Activated CD8-positive, alpha-beta T cell treated with anti-CD3 and anti-CD28 coated beads, Interleukin-2, amount 10 ng/mL, durations not matched to agents 7 days and 5 days (primary cell): ENCODE data around the gene SOX15. TPM values are rescaled to one million over a fixed set of nuclear protein-coding genes. Genes with fewer than 3 reads are reported as not detected.

Experiments used
- ATAC-seq: fragments of 150-1000 bp; cut with Tn5 transposase; one replicate; pipeline ENCODE4 v1.10.0; 2021; ENCODE audit warnings: moderate library complexity
- CTCF ChIA-PET: fragments of 350-600 bp; sonication (Branson Sonifier 250); formaldehyde crosslinking; loops from one replicate; lab custom pipeline; 2021; ENCODE audit warnings: antibody characterized with exemption; lab: Charles Lee
- POLR2A ChIA-PET: fragments of 350-600 bp; sonication (Branson Sonifier 250); formaldehyde crosslinking; loops from one replicate; lab custom pipeline; 2021; ENCODE audit warnings: antibody characterized with exemption; lab: Charles Lee
- DNase-seq: peaks from one replicate; pipeline ENCODE4 v3.0.0-alpha.2; 2020
- H3K27ac Mint-ChIP-seq: one replicate; pipeline ENCODE4 v1.8.0; 2021; ENCODE audit warnings: mild to moderate bottlenecking, mixed read lengths
- H3K27me3 Mint-ChIP-seq: one replicate; pipeline ENCODE4 v1.8.0; 2021; ENCODE audit warnings: low read depth, mixed read lengths
- H3K36me3 Mint-ChIP-seq: one replicate; pipeline ENCODE4 v1.8.0; 2021; ENCODE audit warnings: low read depth, mixed read lengths
- H3K4me1 Mint-ChIP-seq: one replicate; pipeline ENCODE4 v1.8.0; 2021; ENCODE audit warnings: low read depth, mixed read lengths
- H3K4me3 Mint-ChIP-seq: one replicate; pipeline ENCODE4 v1.8.0; 2021; ENCODE audit warnings: mild to moderate bottlenecking, mixed read lengths
- H3K9me3 Mint-ChIP-seq: one replicate; pipeline ENCODE4 v1.8.0; 2022; ENCODE audit warnings: mixed read lengths; ENCODE audit not compliant: insufficient read depth
- total RNA-seq, 2 experiments: library from RNA; stranded (reverse); gene quantifications; one replicate each; pipeline ENCODE4 v1.2.3, GENCODE V29; 2021

The SOX15 gene
- total RNA-seq, 2 experiments from 2014 or later = 0.29 to 0.34 TPM

DNA sequence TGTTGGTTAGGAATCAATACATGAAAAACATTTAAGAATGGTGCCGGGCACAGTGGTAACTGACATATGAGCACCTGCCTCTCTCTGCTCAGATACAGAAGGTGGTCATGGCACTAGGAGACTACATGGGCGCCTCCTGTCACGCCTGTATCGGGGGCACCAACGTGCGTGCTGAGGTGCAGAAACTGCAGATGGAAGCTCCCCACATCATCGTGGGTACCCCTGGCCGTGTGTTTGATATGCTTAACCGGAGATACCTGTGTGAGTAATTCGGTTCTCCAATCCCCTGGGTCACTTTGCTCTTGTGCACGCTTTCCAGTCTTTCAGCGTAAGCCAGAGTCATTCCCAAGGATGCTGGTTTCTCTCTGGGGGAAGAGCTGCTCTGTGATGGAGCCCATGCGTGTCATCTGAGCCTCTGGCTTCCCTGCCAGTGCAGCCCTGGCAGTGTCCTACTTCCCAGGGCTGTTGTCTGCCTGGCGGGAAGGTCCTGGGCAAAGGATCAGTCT is 13.4 kb downstream of the SOX15 start:
- peak overlapping the region; percentile 93 for H3K4me3 Mint-ChIP-seq
- ChIA-PET CTCF (interaction anchor here (0.9 to 7.6 kb wide), 5 partner anchors 13 to 531 kb away, joined by 3 to 43 read pairs (median 12); partner anchors contain the start of genes SENP3, SOX15, TP53 and WRAP53), POLR2A (interaction anchor here (1.0 to 7.4 kb wide), 5 partner anchors 6 to 111 kb away, joined by 3 to 105 read pairs (median 9); partner anchors contain the start of genes CD68, MPDU1, TP53 and WRAP53)
- H3K27me3 Mint-ChIP-seq = no peaks in the 10 kb centered on the region
- ATAC-seq = no peak
- no peak for DNase-seq
- peak overlapping the region; percentile 100 for H3K27ac Mint-ChIP-seq
- peaks cover 88% of the 10 kb centered on the region for H3K36me3 Mint-ChIP-seq
- H3K9me3 Mint-ChIP-seq = no peaks in the 10 kb centered on the region
- H3K4me1 Mint-ChIP-seq = peaks cover 82% of the 10 kb centered on the region

DNA sequence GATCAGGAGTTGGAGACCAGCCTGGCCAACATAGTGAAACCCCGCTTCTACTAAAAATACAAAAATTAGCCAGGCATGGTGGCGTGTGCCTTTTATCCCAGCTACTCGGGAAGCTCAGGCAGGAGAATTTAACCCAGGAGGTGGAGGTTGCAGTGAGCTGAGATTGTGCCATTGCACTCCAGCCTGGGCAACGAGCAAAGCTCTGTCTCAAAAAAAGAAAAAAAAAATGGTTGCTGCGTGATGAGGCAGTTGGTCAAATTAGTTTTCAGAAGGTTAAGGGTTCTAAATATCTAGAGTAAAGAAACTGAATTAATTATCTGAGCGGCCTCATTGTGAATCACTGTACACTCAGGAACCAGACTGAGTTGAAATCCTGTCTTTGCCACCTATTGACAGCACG is 13.9 kb downstream of the SOX15 start:
- Mint-ChIP-seq H3K36me3 (peaks cover 87% of the 10 kb centered on the region), H3K4me3 (peak overlapping the region; percentile 93), H3K27ac (peak overlapping the region; percentile 100), H3K9me3 (no peaks in the 10 kb centered on the region), H3K4me1 (peaks cover 82% of the 10 kb centered on the region), H3K27me3 (no peaks in the 10 kb centered on the region)
- ATAC-seq = no peak
- POLR2A ChIA-PET = interaction anchor here (0.6 to 7.4 kb wide), 7 partner anchors 7 to 240 kb away, joined by 3 to 105 read pairs (median 3); partner anchors contain the start of genes ACAP1, CD68, MPDU1 and TP53
- CTCF ChIA-PET = interaction anchor here (0.8 to 7.6 kb wide), 6 partner anchors 11 to 530 kb away, joined by 3 to 43 read pairs (median 8); partner anchors contain the start of genes SENP3, SOX15, TP53 and WRAP53
- DNase-seq = no peak

DNA sequence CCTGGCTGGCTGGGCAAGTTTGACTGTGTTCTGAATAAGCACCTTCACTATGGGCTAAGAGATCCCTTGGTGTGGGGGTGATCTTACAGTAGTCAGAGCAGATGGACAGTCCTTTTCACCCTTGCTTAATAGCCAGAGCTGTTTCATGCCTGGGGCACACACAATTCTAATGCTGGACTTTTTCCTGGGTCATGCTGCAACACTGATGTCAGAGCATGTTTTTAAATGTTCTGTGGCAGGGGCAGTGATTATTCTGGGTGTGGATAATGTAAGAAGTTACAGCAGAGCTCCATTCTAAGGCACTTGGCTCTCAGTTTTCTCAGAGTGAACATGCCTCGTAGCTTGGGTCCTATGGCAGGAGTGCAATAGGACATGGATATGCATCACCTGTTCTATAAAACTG is 14.4 kb downstream of the SOX15 start:
- ATAC-seq = no peak
- Mint-ChIP-seq H3K27me3 (no peaks in the 10 kb centered on the region), H3K27ac (peak overlapping the region; percentile 100), H3K4me1 (peaks cover 82% of the 10 kb centered on the region), H3K36me3 (peaks cover 87% of the 10 kb centered on the region), H3K4me3 (peak overlapping the region; percentile 93), H3K9me3 (no peaks in the 10 kb centered on the region)
- ChIA-PET CTCF (interaction anchor here (0.8 to 7.6 kb wide), 6 partner anchors 12 to 530 kb away, joined by 3 to 43 read pairs (median 8); partner anchors contain the start of genes SENP3, SOX15, TP53 and WRAP53), POLR2A (interaction anchor here (0.6 to 7.4 kb wide), 7 partner anchors 7 to 239 kb away, joined by 3 to 105 read pairs (median 3); partner anchors contain the start of genes ACAP1, CD68, MPDU1 and TP53)
- no peak for DNase-seq

DNA sequence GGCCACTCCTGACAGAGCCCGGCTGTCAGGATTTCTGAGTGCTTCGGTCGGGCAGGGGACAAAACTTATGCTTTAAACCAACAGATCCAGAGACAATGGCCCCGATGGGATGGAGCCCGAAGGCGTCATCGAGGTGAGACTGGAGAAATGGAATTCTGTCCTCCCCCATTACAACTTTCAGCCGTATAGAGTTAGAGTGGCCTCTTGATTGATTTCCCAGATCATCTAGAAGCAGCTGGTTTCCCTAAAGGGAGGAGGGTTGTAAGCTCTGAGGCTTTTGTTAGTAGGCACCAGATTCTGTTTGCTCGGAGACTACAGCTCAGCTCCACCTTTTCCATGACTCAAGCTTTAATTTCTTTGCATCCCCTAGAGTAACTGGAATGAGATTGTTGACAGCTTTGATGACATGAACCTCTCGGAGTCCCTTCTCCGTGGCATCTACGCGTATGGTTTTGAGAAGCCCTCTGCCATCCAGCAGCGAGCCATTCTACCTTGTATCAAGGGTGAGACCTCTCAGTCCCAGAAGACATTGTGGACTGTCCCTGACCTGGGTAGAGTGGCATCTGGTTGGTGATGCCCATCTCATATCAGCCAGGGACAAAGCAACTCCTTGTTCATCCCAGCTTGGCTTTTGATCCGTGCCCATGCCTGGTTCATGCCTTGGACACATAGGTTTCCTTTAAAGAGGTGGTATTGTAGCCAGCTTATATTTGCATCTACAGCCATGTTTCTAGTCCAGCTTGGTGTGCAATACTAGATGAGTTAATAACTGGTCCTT is 15.5 kb downstream of the SOX15 start:
- Mint-ChIP-seq H3K4me3 (peak overlapping the region; percentile 93), H3K27me3 (no peaks in the 10 kb centered on the region), H3K27ac (peak overlapping the region; percentile 100), H3K36me3 (peaks cover 87% of the 10 kb centered on the region), H3K9me3 (no peaks in the 10 kb centered on the region), H3K4me1 (peaks cover 78% of the 10 kb centered on the region)
- ChIA-PET CTCF (interaction anchor here (1.1 to 7.6 kb wide), 7 partner anchors 9 to 138 kb away, joined by 4 to 43 read pairs (median 10); partner anchors contain the start of genes MPDU1, SENP3, SOX15 and TP53), POLR2A (interaction anchor here (0.6 to 7.4 kb wide), 16 partner anchors 8 to 767 kb away, joined by 3 to 105 read pairs (median 3); partner anchors contain the start of genes ATP1B2, CD68, MPDU1 and POLR2A)
- no peak for ATAC-seq
- DNase-seq = no peak

DNA sequence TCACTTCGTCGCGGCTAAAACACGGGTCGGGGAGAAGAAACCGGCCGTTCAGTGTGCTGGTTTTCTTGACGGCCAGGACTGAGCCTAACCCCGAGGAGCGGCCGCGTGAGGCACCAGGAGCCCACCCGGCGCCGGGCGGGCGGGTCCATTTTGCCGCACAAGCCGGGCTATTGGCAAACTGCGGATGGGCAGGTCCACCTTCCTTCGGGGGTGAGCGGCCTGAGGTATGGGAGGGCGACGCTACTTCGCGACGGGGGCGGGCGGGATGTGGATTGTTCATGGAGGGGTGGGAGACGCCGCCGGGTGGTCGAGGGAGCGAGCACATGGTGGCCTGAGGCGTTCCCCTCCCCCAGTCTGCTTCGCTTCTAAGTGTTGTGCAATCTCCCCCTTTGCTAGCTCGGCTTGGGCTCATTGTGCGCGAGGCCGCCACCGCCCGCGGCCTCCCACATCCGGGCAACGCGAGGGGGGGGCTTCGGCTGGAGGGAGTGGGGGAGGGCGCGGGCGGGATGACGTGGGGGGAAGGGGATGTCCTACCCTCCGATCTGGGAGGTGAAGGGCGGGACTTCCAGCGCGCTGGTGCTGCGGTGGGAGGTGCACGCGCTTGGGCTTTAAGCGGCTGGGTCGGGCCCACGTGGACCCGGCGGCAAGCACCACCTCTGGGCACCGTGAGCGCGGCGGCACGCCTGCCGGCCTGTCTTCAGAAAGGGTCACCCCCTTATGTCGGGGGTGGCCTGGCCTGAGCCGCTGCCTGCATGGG is 16.4 kb downstream of the SOX15 start:
- Mint-ChIP-seq H3K4me3 (peak overlapping the region; percentile 93), H3K4me1 (peaks cover 69% of the 10 kb centered on the region), H3K27ac (peak overlapping the region; percentile 100), H3K9me3 (no peaks in the 10 kb centered on the region), H3K27me3 (no peaks in the 10 kb centered on the region), H3K36me3 (peaks cover 81% of the 10 kb centered on the region)
- DNase-seq = peak; percentile 96
- ChIA-PET CTCF (interaction anchor here (1.1 to 7.6 kb wide), 5 partner anchors 10 to 137 kb away, joined by 4 to 43 read pairs (median 10); partner anchors contain the start of genes MPDU1, SENP3, TP53 and WRAP53), POLR2A (interaction anchor here (0.6 to 7.4 kb wide), 18 partner anchors 9 to 768 kb away, joined by 3 to 105 read pairs (median 3); partner anchors contain the start of genes ATP1B2, CD68, GABARAP and MPDU1)
- peak; percentile 45 for ATAC-seq

DNA sequence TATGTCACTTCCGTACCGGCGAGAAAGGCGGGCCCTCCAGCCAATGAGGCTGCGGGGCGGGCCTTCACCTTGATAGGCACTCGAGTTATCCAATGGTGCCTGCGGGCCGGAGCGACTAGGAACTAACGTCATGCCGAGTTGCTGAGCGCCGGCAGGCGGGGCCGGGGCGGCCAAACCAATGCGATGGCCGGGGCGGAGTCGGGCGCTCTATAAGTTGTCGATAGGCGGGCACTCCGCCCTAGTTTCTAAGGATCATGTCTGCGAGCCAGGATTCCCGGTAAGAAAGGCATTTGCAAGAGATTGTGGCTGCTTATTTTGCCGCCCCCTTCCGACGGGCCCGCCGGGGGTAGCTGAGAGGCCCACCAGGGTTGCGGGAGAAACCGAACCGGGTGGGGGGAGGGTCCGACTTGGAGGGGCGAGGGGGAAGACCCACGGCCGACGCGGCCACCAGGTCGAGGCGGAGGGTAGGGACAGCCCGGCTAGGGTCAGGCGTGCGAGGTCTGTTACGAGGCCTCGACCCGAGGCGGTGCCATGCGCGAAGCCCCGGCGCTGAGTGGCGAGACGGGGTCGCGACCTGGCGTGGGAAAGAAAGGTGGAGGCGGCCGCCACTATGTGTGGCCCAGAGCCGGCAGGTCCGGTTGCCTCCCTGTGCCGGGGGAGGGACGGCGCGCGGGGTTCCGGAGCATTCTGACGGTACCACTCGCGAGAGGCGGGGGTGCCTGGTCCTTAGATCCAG is 17.1 kb downstream of the SOX15 start:
- ATAC-seq (peak; percentile 13), DNase-seq (no peak)
- Mint-ChIP-seq H3K4me1 (peaks cover 62% of the 10 kb centered on the region), H3K4me3 (peak overlapping the region; percentile 93), H3K27ac (peak overlapping the region; percentile 100), H3K36me3 (peaks cover 74% of the 10 kb centered on the region), H3K27me3 (no peaks in the 10 kb centered on the region), H3K9me3 (no peaks in the 10 kb centered on the region)
- ChIA-PET POLR2A (interaction anchor here (0.7 to 7.4 kb wide), 12 partner anchors 9 to 330 kb away, joined by 3 to 105 read pairs (median 4); partner anchors contain the start of genes ACAP1, CD68, GABARAP and MPDU1), CTCF (interaction anchor here (1.0 to 7.6 kb wide), 5 partner anchors 11 to 136 kb away, joined by 3 to 43 read pairs (median 6); partner anchors contain the start of gene SENP3)

DNA sequence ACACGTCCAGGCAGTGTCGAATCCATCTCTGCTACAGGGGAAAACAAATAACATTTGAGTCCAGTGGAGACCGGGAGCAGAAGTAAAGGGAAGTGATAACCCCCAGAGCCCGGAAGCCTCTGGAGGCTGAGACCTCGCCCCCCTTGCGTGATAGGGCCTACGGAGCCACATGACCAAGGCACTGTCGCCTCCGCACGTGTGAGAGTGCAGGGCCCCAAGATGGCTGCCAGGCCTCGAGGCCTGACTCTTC is 17.6 kb downstream of the SOX15 start:
- Mint-ChIP-seq H3K4me1 (peaks cover 57% of the 10 kb centered on the region), H3K9me3 (no peaks in the 10 kb centered on the region), H3K4me3 (peak overlapping the region; percentile 93), H3K27ac (peak overlapping the region; percentile 100), H3K36me3 (peaks cover 73% of the 10 kb centered on the region), H3K27me3 (no peaks in the 10 kb centered on the region)
- ChIA-PET POLR2A (interaction anchor here (1.1 to 7.4 kb wide), 8 partner anchors 9 to 235 kb away, joined by 3 to 105 read pairs (median 4); partner anchors contain the start of genes ACAP1, CD68, MPDU1 and SENP3), CTCF (interaction anchor here (1.0 to 7.6 kb wide), 4 partner anchors 11 to 136 kb away, joined by 3 to 43 read pairs (median 7); partner anchors contain the start of genes SENP3, TP53 and WRAP53)
- DNase-seq (peak; percentile 100), ATAC-seq (peak; percentile 88)

DNA sequence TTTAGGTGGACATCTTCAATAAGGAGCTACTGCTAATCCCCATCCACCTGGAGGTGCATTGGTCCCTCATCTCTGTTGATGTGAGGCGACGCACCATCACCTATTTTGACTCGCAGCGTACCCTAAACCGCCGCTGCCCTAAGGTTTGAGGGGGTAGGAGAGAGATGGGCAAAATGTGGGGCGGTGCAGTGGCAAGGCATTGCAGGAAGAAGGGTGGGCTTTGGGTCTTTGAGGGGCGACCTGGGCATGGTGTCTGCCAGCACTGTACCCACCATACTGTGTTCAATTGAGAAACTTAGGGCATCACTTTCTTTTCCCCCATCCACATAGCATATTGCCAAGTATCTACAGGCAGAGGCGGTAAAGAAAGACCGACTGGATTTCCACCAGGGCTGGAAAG is 19.5 kb downstream of the SOX15 start:
- Mint-ChIP-seq H3K4me1 (peaks cover 38% of the 10 kb centered on the region), H3K9me3 (no peaks in the 10 kb centered on the region), H3K27me3 (no peaks in the 10 kb centered on the region), H3K27ac (peak overlapping the region; percentile 69), H3K4me3 (no peak overlapping the region), H3K36me3 (peaks cover 67% of the 10 kb centered on the region)
- ChIA-PET CTCF (interaction anchor here (0.9 to 7.6 kb wide), 5 partner anchors 9 to 118 kb away, joined by 3 to 43 read pairs (median 9); partner anchors contain the start of genes SENP3, SOX15, TP53 and WRAP53), POLR2A (interaction anchor here (0.7 to 7.4 kb wide), 5 partner anchors 9 to 275 kb away, joined by 3 to 105 read pairs (median 5); partner anchors contain the start of genes CD68, MPDU1, SENP3 and SOX15)
- ATAC-seq (no peak), DNase-seq (no peak)

DNA sequence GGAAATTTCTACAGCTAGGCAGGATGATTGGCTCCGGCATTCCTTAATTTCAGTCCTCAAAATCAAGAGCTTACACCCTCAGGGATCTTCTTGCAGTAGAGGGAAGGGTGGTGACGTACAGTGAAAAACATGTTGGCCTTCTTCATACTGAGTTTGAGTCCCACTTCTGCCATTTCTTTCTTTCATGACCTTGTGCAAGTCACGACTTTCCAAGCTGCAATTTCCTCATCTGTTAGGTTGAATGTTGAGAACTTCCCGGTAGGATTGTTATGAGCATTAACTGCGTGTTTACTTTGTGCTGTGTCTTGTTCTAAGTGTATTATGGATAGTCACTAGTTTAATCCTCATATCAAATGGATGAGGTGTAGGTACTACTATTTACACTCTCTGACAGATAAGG is 20.3 kb downstream of the SOX15 start:
- Mint-ChIP-seq H3K4me3 (no peak overlapping the region), H3K27me3 (no peaks in the 10 kb centered on the region), H3K9me3 (no peaks in the 10 kb centered on the region), H3K4me1 (peaks cover 30% of the 10 kb centered on the region), H3K36me3 (peaks cover 65% of the 10 kb centered on the region), H3K27ac (no peak overlapping the region)
- no peak for ATAC-seq
- ChIA-PET POLR2A (interaction anchor here (0.7 to 7.4 kb wide), 3 partner anchors 13 to 276 kb away, joined by 3 to 105 read pairs (median 3); partner anchors contain the start of genes CD68 and MPDU1), CTCF (interaction anchor here (2.7 to 7.6 kb wide), 2 partner anchors 8 to 20 kb away, joined by 10 to 43 read pairs; partner anchors contain the start of genes SENP3 and SOX15)
- no peak for DNase-seq
